Lung (tissue), 12 donors: Measurements from ENCODE around the gene ASPG. TPM values are rescaled to one million over a fixed set of nuclear protein-coding genes. Genes with fewer than 3 reads are reported as not detected.

Source experiments
- ATAC-seq: fragments of 200-7000 bp; cut with Tn5 transposase; one replicate; pipeline ENCODE4 v1.9.1; 2020; ENCODE audit warnings: moderate number of reproducible peaks; ENCODE audit not compliant: insufficient read depth, low FRiP score
- DNase-seq, 3 donors: peaks; one replicate each; pipeline ENCODE4 v3.0.0-alpha.2; 2013 to 2017
- H3K27ac ChIP-seq, 2 donors: one replicate each; pipeline ENCODE4 v1.5.1; 2013; ENCODE audit warnings: mild to moderate bottlenecking in 2 of 2, moderate library complexity in 2 of 2, control low read depth in 1 of 2, inconsistent platforms in 1 of 2, low read depth in 1 of 2, low read length in 1 of 2
- H3K27me3 ChIP-seq, 3 donors: one replicate each; pipeline ENCODE4 v1.5.1; 2013; ENCODE audit warnings: low read length in 2 of 3; ENCODE audit not compliant: control insufficient read depth in 3 of 3, insufficient read depth in 3 of 3
- H3K36me3 ChIP-seq, 4 donors: one replicate each; pipeline ENCODE4 v1.5.1; 2013; ENCODE audit warnings: low read length in 4 of 4, mild to moderate bottlenecking in 1 of 4, moderate library complexity in 1 of 4; ENCODE audit not compliant: control insufficient read depth in 4 of 4, insufficient read depth in 4 of 4
- H3K4me1 ChIP-seq, 5 donors: one replicate each; pipeline ENCODE4 v1.5.1; 2013; ENCODE audit warnings: low read length in 5 of 5, mild to moderate bottlenecking in 2 of 5, moderate library complexity in 1 of 5; ENCODE audit not compliant: control insufficient read depth in 5 of 5, insufficient read depth in 5 of 5
- H3K4me3 ChIP-seq: one replicate; pipeline ENCODE4 v1.5.1; 2013; ENCODE audit warnings: mild to moderate bottlenecking, control low read depth, moderate library complexity
- H3K9ac ChIP-seq, 2 donors: one replicate each; pipeline ENCODE4 v1.5.1; 2013; ENCODE audit warnings: low read length in 2 of 2, control low read depth in 1 of 2; ENCODE audit not compliant: insufficient read depth in 1 of 2
- H3K9me3 ChIP-seq, 4 donors: one replicate each; pipeline ENCODE4 v1.5.1; 2013; ENCODE audit warnings: low read length in 3 of 4, mild to moderate bottlenecking in 1 of 4, moderate library complexity in 1 of 4; ENCODE audit not compliant: control insufficient read depth in 4 of 4, insufficient read depth in 3 of 4
- WGBS, 2 donors: extraction: QIAGEN DNeasy Blood & Tissue Kit; methylation state at CpG; one replicate each; pipeline ENCODE4 v1.1.7; 2013; 5-methylcytosine and 5-hydroxymethylcytosine counted together
- polyA plus RNA-seq, 2 donors: library from polyadenylated mRNA; stranded (reverse); fragments of 200-250 nt; gene quantifications; one replicate each; pipeline ENCODE4 v1.2.1, GENCODE V29; 2013
- total RNA-seq, 2 donors: library from RNA; depleted of rRNA in 1 of 2; stranded (reverse); fragments of >200 nt in 1 of 2; gene quantifications; one replicate each; pipeline ENCODE4 v1.2.1, GENCODE V29; 2014 to 2021
- TF ChIP-seq, protein P1 (sequence below): IDR thresholded peaks from 2 replicates; pipeline ENCODE4 v1.5.1; 2012; ENCODE audit warnings: mild to moderate bottlenecking; ENCODE audit errors: control extremely low read depth, extremely low read depth
- donor health status: control.
- donor health status: control.
- donor health status: Bipolar disorder and iron deficiency.
- donor health status: healthy.
- donor health status: DM: yes; HTN: yes; CAD: no.

ASPG gene
- total and polyA plus RNA-seq, 4 donors: 0.73 to 4.7 (median 3.0) TPM

GRCh38 chr14:104149617-104150135 lies 64.2 kb downstream of the ASPG start:
- TF ChIP-seq, protein P1, sequence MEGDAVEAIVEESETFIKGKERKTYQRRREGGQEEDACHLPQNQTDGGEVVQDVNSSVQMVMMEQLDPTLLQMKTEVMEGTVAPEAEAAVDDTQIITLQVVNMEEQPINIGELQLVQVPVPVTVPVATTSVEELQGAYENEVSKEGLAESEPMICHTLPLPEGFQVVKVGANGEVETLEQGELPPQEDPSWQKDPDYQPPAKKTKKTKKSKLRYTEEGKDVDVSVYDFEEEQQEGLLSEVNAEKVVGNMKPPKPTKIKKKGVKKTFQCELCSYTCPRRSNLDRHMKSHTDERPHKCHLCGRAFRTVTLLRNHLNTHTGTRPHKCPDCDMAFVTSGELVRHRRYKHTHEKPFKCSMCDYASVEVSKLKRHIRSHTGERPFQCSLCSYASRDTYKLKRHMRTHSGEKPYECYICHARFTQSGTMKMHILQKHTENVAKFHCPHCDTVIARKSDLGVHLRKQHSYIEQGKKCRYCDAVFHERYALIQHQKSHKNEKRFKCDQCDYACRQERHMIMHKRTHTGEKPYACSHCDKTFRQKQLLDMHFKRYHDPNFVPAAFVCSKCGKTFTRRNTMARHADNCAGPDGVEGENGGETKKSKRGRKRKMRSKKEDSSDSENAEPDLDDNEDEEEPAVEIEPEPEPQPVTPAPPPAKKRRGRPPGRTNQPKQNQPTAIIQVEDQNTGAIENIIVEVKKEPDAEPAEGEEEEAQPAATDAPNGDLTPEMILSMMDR: no peak
- ATAC-seq (no peak), DNase-seq (peak in 2 of 3 donors; percentile 77 to 79)
- Histone ChIP-seq H3K4me3 (no peak overlapping the region), H3K27me3 (no peaks in the 10 kb centered on the region), H3K9me3 (no peaks in the 10 kb centered on the region), H3K27ac (no peak overlapping the region), H3K4me1 (peaks cover 0 to 40% (median 11%) of the 10 kb centered on the region in 5 donors), H3K36me3 (no peaks in the 10 kb centered on the region), H3K9ac (no peak overlapping the region)
- 19 to 22% methylated on average over 12 of the region's 12 CpGs for WGBS, 2 donors

DNA sequence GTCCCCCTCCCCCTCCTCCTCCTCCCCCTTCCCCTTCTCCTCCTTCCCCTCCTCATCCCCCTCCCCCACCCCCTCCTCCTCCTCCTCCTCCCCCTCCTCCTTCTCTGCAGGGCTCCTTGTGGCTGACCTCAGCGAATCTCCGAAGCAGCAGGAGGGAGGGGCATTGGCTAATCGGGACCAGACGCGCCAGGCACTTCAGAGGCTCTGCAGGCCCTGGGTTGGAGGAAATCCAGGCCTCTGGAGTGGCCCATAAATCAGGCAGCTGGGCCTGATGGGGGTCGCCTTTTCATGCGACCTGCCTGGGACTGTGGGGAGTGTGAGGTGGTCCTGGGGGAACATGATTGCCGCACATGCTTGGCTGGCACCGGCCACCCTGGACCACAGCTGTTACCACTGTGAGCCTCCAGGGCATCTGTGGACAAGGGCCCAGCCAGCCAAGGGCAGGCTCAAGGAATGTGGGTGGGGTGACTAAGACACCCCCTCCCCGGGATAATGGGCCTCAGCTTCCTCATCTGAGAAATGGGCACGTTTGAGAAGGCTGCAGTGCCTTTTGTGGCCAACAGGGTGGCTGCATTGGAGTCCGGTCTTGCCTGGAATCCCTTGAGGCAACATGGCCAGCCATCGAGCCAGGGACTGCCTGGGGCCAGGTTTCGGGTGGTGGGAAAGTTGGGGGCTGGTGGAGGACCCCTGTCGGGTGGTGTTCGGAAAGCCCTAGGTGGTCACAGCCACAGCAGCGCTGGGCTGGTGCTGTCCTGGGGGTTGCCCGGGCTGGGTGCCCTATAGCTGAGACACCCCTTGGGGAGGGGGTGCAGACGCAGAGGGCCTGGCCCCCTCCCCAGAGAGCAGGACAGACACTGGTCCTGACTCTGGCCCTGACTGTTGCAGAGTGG lies 64.9 kb downstream of the ASPG start:
- no peaks in the 10 kb centered on the region for H3K27me3 ChIP-seq
- ATAC-seq (no peak), DNase-seq (peak; percentile 92 to 96 (median 95))
- TF ChIP-seq, protein P1: no peak
- H3K4me3 ChIP-seq: no peak overlapping the region
- no peak overlapping the region for H3K27ac ChIP-seq
- H3K9ac ChIP-seq: no peak overlapping the region
- H3K9me3 ChIP-seq: no peaks in the 10 kb centered on the region
- H3K36me3 ChIP-seq: no peaks in the 10 kb centered on the region
- H3K4me1 ChIP-seq: peaks cover 0 to 37% (median 11%) of the 10 kb centered on the region in 5 donors
- WGBS, 2 donors: 46 to 59% methylated on average over 14 to 19 of the region's 19 CpGs

GRCh38 chr14:104151026-104151381 lies 65.5 kb downstream of the ASPG start:
- H3K27ac ChIP-seq: no peak overlapping the region
- no peak for ATAC-seq
- H3K4me1 ChIP-seq: peaks cover 0 to 37% (median 11%) of the 10 kb centered on the region in 5 donors
- H3K9ac ChIP-seq: no peak overlapping the region
- no peak overlapping the region for H3K4me3 ChIP-seq
- H3K36me3 ChIP-seq: no peaks in the 10 kb centered on the region
- DNase-seq: no peak
- WGBS, 2 donors: 86 to 87% methylated on average over 5 of the region's 5 CpGs
- no peaks in the 10 kb centered on the region for H3K9me3 ChIP-seq
- no peaks in the 10 kb centered on the region for H3K27me3 ChIP-seq
- TF ChIP-seq, protein P1: no peak
